GM19324 (cell line): Measurements from ENCODE around the gene CNPY1.

ENCODE experiments used
- ATAC-seq: cut with Tn5 transposase; IDR thresholded peaks from one replicate; pipeline ENCODE4 v1.9.1; 2021; ENCODE audit warnings: mild to moderate bottlenecking, moderate library complexity; ENCODE audit not compliant: unreplicated experiment, low FRiP score

Gene CNPY1

GRCh38 chr7:155560196-155560885 is 14.0 kb upstream of the CNPY1 start:
- no peak for ATAC-seq

- no peak for ATAC-seq
These were observed 13.3 kb upstream of the CNPY1 start for GRCh38 chr7:155559519-155560108.

GRCh38 chr7:155558961-155559360 is 12.6 kb upstream of the CNPY1 start:
- no peak for ATAC-seq

GRCh38 chr7:155558351-155558750 is 12.0 kb upstream of the CNPY1 start:
- no peak for ATAC-seq

GRCh38 chr7:155557778-155558177 is 11.4 kb upstream of the CNPY1 start:
- no peak for ATAC-seq

GRCh38 chr7:155556763-155557162 is 10.4 kb upstream of the CNPY1 start:
- no peak for ATAC-seq

GRCh38 chr7:155555116-155555695 is 8.8 kb upstream of the CNPY1 start:
- ATAC-seq: no peak

GRCh38 chr7:155553871-155554270 is 7.5 kb upstream of the CNPY1 start:
- ATAC-seq: no peak

- ATAC-seq: no peak
These were observed 5.6 kb upstream of the CNPY1 start for GRCh38 chr7:155551785-155552611.

GRCh38 chr7:155550916-155551315 is 4.6 kb upstream of the CNPY1 start:
- no peak for ATAC-seq

GRCh38 chr7:155549226-155549625 is 2.9 kb upstream of the CNPY1 start:
- ATAC-seq: no peak

GRCh38 chr7:155547161-155547791 is 917 bp upstream of the CNPY1 start:
- ATAC-seq: no peak

- ATAC-seq: no peak
These were observed 1.0 kb downstream of the CNPY1 start for GRCh38 chr7:155545348-155545747.

GRCh38 chr7:155544485-155544884 is 1.9 kb downstream of the CNPY1 start:
- no peak for ATAC-seq

- ATAC-seq: no peak
These were observed 2.4 kb downstream of the CNPY1 start for GRCh38 chr7:155543926-155544325.

GRCh38 chr7:155543011-155543876 is 3.1 kb downstream of the CNPY1 start:
- no peak for ATAC-seq

GRCh38 chr7:155541986-155542675 is 4.2 kb downstream of the CNPY1 start:
- no peak for ATAC-seq

- no peak for ATAC-seq
These were observed 5.8 kb downstream of the CNPY1 start for GRCh38 chr7:155540553-155540952.

GRCh38 chr7:155538293-155538692 is 8.1 kb downstream of the CNPY1 start:
- no peak for ATAC-seq
